Measurements from ENCODE around the gene NOX3.
A peak's percentile ranks its signal among the peaks of the same experiment; 100 is the strongest.

The NOX3 gene

DNA sequence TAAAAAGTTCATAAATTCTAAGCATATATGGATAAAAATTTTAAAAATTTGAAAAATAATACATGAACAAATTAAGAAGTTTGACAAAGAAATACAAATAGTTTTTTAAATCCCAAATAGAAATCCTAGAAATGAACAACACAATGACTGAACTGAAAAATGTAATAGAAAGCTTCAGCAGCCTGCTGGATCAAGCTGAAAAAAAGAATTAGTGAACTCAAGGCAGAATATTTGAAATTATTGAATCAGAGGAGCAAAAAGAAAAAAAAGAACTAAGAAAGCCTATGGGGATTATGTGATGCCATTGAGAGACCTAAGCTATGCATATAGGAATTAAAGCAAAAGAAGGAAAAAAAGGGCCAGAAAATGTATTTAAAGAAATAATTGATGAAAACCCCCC, 101.5 kb downstream of the NOX3 start:
- TF ChIP-seq Cebpa-rat (IDR thresholded peaks at IDR 0.05) = no peak
- Histone ChIP-seq H3K9me3 (peaks cover 51% of the 10 kb centered on the region), H3K4me2 (no peak overlapping the region), H3K4me1 (peaks cover 32% of the 10 kb centered on the region), H3K9ac (no peak overlapping the region), H3K4me3 (0 out of 2 replicates have a peak overlapping the region, but pooled peaks have one; percentile 11), H3K27ac (no peak overlapping the region), H4K20me1 (no peaks in the 10 kb centered on the region), H3K27me3 (no peaks in the 10 kb centered on the region), H3K36me3 (peaks cover 13% of the 10 kb centered on the region; the same call in 1 of the 2 replicates)

DNA sequence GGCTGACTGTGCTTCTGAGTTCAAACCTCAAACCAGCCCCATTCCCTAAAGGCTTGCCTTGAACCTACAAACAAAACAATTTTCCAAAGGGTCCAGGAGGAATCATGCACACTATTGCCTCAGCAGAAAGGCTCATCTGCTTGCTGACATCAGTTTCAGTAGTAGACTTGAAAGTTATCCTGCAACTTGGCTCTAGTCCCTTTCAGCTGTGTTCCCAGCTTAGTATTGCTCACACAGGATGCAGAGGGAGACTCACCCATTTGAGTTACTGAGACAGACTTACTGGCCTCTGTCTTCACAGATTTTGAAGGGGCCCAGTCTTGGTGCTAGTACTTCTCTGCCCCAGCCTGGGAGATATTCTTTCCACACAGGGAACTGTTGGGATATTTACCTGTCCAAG, 102.8 kb downstream of the NOX3 start:
- no peak overlapping the region for H3K4me3 ChIP-seq
- H3K27me3 ChIP-seq = no peaks in the 10 kb centered on the region
- H3K27ac ChIP-seq = no peak overlapping the region; the same call in 1 of the 2 replicates
- H3K4me1 ChIP-seq = peaks cover 32% of the 10 kb centered on the region
- no peak overlapping the region for H3K4me2 ChIP-seq
- peaks cover 13% of the 10 kb centered on the region for H3K36me3 ChIP-seq
- H3K9me3 ChIP-seq = peaks cover 61% of the 10 kb centered on the region
- H3K9ac ChIP-seq = no peak overlapping the region
- H4K20me1 ChIP-seq = no peaks in the 10 kb centered on the region
- TF ChIP-seq Cebpa-rat (IDR thresholded peaks at IDR 0.05) = no peak

DNA sequence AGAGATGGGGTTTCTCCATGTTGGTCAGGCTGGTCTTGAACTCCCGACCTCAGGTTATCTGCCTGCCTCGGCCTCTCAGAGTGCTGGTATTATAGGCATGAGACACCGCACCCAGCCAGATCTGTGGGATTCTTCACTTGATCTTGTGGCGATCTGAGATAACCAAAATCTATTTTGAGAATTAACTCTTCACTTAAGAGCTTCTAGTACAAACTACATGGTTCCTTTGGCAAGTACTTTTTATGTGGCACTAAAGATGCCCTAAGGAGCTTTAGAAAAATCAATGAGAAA, 103.6 kb downstream of the NOX3 start:
- Histone ChIP-seq H3K27ac (no peak overlapping the region), H3K27me3 (no peaks in the 10 kb centered on the region), H3K4me2 (peak overlapping the region; percentile 59), H3K4me1 (peaks cover 32% of the 10 kb centered on the region), H3K4me3 (no peak overlapping the region), H3K9me3 (peaks cover 68% of the 10 kb centered on the region), H4K20me1 (no peaks in the 10 kb centered on the region), H3K9ac (no peak overlapping the region), H3K36me3 (peaks cover 13% of the 10 kb centered on the region)
- TF ChIP-seq Cebpa-rat (IDR thresholded peaks at IDR 0.05) = no peak

DNA sequence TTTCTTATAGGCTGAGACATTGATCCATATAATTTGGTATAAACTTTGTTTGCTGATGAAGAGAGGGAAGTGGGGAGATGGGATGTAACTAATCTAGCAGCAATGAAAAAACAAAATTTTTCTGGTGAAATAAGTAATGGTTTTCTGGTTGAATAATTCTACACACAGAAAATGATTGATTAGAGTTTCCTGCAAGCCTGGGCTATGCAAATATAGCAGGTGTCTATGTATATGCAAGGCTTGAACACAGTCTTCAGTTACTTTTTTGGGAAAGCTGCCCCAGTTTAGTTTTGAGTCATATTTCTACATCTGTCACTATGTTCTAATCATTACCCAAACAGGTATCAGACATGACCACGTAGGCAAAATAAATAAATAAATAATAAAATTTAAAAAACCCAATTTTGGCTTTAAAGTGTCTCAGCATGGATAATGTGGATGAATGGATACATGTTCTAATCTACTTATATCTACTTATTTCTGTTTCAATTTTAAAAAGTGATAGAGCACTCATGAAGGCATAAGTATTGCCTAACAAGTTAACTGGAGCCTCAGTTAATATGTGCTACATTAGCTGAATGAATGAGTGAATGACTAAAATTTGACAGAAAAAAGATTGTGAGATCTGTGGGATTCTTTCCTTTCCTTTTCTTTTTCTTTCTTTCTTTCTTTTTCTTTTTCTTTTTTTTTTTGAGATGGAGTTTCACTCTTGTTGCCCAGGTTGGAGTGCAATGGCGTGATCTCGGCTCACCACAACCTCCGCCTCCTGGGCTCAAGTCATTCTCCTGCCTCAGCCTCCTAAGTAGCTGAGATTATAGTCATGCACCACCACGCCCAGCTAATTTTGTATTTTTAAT, 104.1 kb downstream of the NOX3 start:
- no peak for TF ChIP-seq Cebpa-rat (IDR thresholded peaks at IDR 0.05)
- no peak overlapping the region for H3K9ac ChIP-seq
- H3K4me3 ChIP-seq = no peak overlapping the region
- peaks cover 32% of the 10 kb centered on the region for H3K4me1 ChIP-seq
- H3K4me2 ChIP-seq = peak overlapping the region; percentile 59
- H3K9me3 ChIP-seq = peaks cover 74% of the 10 kb centered on the region
- H3K27me3 ChIP-seq = no peaks in the 10 kb centered on the region
- no peaks in the 10 kb centered on the region for H4K20me1 ChIP-seq
- H3K27ac ChIP-seq = peak overlapping the region; percentile 37; the same call in 1 of the 2 replicates
- peaks cover 13% of the 10 kb centered on the region for H3K36me3 ChIP-seq

DNA sequence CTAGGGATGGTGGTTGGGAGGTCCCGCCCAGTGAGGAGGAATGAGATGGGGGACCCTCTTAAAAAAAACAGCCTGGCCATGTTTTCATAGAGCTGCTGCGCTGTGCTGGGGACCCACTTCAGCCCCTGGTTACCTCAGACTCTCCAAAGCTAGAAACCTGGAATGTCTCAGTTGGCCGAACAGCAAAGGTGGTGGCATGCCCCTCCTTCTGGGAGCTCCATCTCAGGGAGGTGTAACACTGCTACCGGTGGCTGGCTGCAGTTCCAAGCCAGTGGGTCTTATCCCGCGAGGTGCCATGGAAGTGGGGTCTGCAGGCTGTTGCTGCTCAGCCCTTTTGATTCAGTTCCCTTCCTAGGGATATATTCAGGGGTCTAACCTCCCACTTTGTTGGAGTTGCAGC, 105.7 kb downstream of the NOX3 start:
- Histone ChIP-seq H3K4me2 (peak overlapping the region; percentile 59), H3K4me1 (peaks cover 32% of the 10 kb centered on the region), H4K20me1 (no peaks in the 10 kb centered on the region), H3K36me3 (peaks cover 13% of the 10 kb centered on the region), H3K4me3 (0 out of 2 replicates have a peak overlapping the region, but pooled peaks have one; percentile 0), H3K9me3 (peaks cover 89% of the 10 kb centered on the region), H3K27ac (peak overlapping the region; percentile 29; the same call in 1 of the 2 replicates), H3K9ac (no peak overlapping the region), H3K27me3 (no peaks in the 10 kb centered on the region)
- TF ChIP-seq Cebpa-rat (IDR thresholded peaks at IDR 0.05) = no peak

DNA sequence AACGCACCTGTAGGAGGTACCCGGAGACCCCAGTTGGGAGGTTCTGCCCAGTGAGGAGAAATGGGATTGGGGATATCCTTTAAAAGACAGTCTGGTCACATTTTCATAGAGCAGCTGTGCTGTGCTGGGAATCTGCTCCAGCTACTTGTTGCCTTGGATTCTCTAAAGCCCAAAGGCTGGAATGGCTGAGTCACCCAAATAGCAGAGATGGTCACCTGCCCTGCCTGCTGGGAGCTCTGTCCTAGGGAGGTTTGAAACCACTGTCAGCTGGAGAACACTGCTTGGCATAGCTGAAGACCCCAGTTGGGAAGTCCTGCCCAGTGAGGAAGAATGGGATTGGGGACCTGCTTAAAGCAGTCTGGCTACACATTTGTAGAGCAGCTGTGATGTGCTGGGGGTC, 106.5 kb downstream of the NOX3 start:
- Histone ChIP-seq H3K27me3 (no peaks in the 10 kb centered on the region), H3K4me1 (peaks cover 32% of the 10 kb centered on the region), H3K4me3 (0 out of 2 replicates have a peak overlapping the region, but pooled peaks have one; percentile 0), H3K9ac (no peak overlapping the region), H3K4me2 (no peak overlapping the region), H3K9me3 (peaks cover 90% of the 10 kb centered on the region), H3K27ac (no peak overlapping the region), H4K20me1 (no peaks in the 10 kb centered on the region), H3K36me3 (peaks cover 13% of the 10 kb centered on the region)
- TF ChIP-seq Cebpa-rat (IDR thresholded peaks at IDR 0.05) = no peak

DNA sequence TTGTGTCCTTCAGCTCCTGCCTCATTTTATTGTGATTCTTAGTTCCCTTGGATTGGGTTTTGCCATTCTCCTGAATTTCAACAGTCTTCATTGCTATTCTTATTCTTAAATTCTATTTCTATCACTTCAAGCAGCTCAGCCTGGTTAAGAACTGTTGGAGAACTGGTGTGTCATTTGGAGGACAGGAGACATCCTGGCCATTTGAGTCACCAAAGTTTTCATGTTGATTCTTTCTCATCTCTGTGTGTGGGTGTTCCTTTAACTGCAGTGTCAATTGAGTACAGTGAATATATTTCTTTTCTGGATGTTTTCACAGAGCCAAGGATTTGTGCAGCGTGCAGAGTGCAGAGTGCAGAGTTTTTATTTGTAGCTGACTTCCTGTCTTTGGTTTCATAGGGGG, 107.8 kb downstream of the NOX3 start:
- H3K9ac ChIP-seq = no peak overlapping the region
- peaks cover 32% of the 10 kb centered on the region for H3K4me1 ChIP-seq
- TF ChIP-seq Cebpa-rat (IDR thresholded peaks at IDR 0.05) = no peak
- H4K20me1 ChIP-seq = no peaks in the 10 kb centered on the region
- no peak overlapping the region for H3K4me3 ChIP-seq
- H3K36me3 ChIP-seq = peaks cover 3% of the 10 kb centered on the region; the same call in 1 of the 2 replicates
- H3K27ac ChIP-seq = no peak overlapping the region
- no peak overlapping the region for H3K4me2 ChIP-seq
- peaks cover 78% of the 10 kb centered on the region for H3K9me3 ChIP-seq
- H3K27me3 ChIP-seq = no peaks in the 10 kb centered on the region

DNA sequence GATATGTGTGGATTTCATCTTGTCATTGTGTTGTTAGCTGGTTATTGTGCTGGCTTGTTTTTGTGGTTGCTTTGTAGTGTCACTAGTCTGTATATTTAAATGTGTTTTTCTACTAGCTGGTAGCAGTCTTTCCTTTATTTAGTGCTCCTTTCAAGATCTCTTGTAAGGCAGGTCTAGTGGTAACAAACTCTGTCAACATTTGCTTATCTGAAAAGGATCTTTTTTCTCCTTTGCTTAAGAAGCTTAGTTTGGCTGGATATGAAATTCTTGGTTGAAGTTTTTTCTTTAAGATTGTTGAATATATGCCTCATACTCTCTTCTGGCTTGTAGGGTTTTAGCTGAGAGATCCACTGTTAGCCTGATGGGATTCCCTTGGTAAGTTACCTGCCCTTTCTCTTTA, 108.7 kb downstream of the NOX3 start:
- no peak overlapping the region for H3K4me2 ChIP-seq
- no peak for TF ChIP-seq Cebpa-rat (IDR thresholded peaks at IDR 0.05)
- H3K27ac ChIP-seq = no peak overlapping the region
- H3K36me3 ChIP-seq = no peaks in the 10 kb centered on the region; the same call in 1 of the 2 replicates
- H3K4me3 ChIP-seq = no peak overlapping the region
- H3K4me1 ChIP-seq = peaks cover 23% of the 10 kb centered on the region
- H4K20me1 ChIP-seq = no peaks in the 10 kb centered on the region
- peaks cover 70% of the 10 kb centered on the region for H3K9me3 ChIP-seq
- no peaks in the 10 kb centered on the region for H3K27me3 ChIP-seq
- H3K9ac ChIP-seq = no peak overlapping the region
